Activated CD4-positive, alpha-beta T cell treated with anti-CD3 and anti-CD28 coated beads for 36 hours (primary cell): ENCODE results near the gene MAP3K3. TPM values are rescaled to one million over a fixed set of nuclear protein-coding genes. Genes with fewer than 3 reads are reported as not detected.

Source experiments
- ATAC-seq: fragments of 200-7000 bp; cut with Tn5 transposase; one replicate; pipeline ENCODE4 v1.10.0; 2021; ENCODE audit warnings: mild to moderate bottlenecking, moderate library complexity
- CTCF ChIA-PET: fragments of 350-600 bp; sonication (Branson Sonifier 250); formaldehyde crosslinking; loops from one replicate; lab custom pipeline; 2021; ENCODE audit warnings: antibody characterized with exemption; lab: Charles Lee
- POLR2A ChIA-PET: fragments of 350-600 bp; sonication (Branson Sonifier 250); formaldehyde crosslinking; loops from one replicate; lab custom pipeline; 2021; ENCODE audit warnings: antibody characterized with exemption, inconsistent platforms; lab: Charles Lee
- DNase-seq: peaks from one replicate; pipeline ENCODE4 v3.0.0-alpha.2; 2020
- H3K27ac Mint-ChIP-seq: one replicate; pipeline ENCODE4 v1.8.0; 2021; ENCODE audit warnings: mixed read lengths
- H3K27me3 Mint-ChIP-seq: one replicate; pipeline ENCODE4 v1.8.0; 2021; ENCODE audit warnings: mixed read lengths
- H3K36me3 Mint-ChIP-seq: one replicate; pipeline ENCODE4 v1.8.0; 2021; ENCODE audit warnings: low read depth, mixed read lengths
- H3K4me1 Mint-ChIP-seq: one replicate; pipeline ENCODE4 v1.8.0; 2021; ENCODE audit warnings: mixed read lengths
- H3K4me3 Mint-ChIP-seq: one replicate; pipeline ENCODE4 v1.8.0; 2021; ENCODE audit warnings: mild to moderate bottlenecking, moderate library complexity, mixed read lengths
- H3K9me3 Mint-ChIP-seq: one replicate; pipeline ENCODE4 v1.8.0; 2021; ENCODE audit warnings: low read depth, mixed read lengths
- intact Hi-C, 2 experiments: fragments of 100-400 bp; cut with DNase I in 1 of 2; cut with micrococcal nuclease in 1 of 2; formaldehyde crosslinking; loops; one replicate each; pipeline versions ENCODE4 v1.14.2 to v1.15.1; 2022 to 2024; cut with DNase I, micrococcal nuclease
- total RNA-seq, 2 experiments: library from RNA; stranded (reverse); gene quantifications; one replicate each; pipeline ENCODE4 v1.2.3, GENCODE V29; 2021

The MAP3K3 gene
- total RNA-seq, 2 experiments from 2014 or later = 22.4 to 22.9 TPM

DNA sequence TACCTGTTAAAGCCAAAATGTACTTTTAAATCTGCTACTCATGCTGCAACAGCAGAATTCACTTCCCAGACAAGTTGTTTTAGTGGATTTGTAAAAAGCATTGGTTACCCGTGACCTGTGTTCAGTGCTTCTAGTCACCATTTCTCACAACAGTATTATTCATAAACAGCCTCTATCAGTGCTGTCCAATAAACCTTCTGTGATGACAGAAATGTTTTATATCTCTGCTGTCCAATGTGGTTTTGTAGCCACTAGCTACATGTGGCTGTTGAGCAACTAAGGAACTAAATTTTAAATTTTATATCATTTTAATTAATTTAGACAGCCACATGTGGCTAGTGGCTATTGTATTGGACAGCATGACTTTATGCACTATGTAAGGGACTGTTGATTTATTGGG is 12.6 kb downstream of the MAP3K3 start:
- intact Hi-C loops = no loop called here
- ATAC-seq = no peak
- Mint-ChIP-seq H3K4me1 (peaks cover 21% of the 10 kb centered on the region), H3K27ac (no peak overlapping the region), H3K9me3 (no peaks in the 10 kb centered on the region), H3K36me3 (peaks cover 29% of the 10 kb centered on the region), H3K27me3 (no peaks in the 10 kb centered on the region), H3K4me3 (no peak overlapping the region)
- ChIA-PET CTCF (interaction anchor here (0.7 to 2.7 kb wide), 3 partner anchors 16 to 209 kb away, joined by 4 to 16 read pairs (median 4); no protein-coding TSS in a partner anchor), POLR2A (no interaction called here)
- DNase-seq = no peak

DNA sequence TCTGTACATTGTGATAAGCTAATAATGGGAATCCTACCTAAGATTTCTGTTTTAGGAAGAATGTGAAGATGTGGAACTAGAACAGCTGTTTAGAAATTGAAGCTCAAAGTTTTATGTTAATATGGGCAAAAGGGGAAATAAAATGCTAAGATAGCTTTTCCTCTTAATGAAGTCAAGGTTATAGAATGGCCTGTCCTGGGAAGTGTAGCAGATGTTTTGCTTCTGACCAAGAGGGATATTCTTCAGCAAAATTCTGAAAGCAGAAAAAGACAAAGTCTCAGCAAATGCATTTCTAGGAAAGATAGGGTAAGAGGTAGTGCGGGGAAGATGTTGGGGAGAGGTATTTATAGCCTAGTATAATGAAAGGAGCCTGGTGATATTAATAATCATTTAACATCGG is 13.1 kb downstream of the MAP3K3 start:
- DNase-seq = no peak
- peaks cover 21% of the 10 kb centered on the region for H3K4me1 Mint-ChIP-seq
- H3K27ac Mint-ChIP-seq = no peak overlapping the region
- no peak for ATAC-seq
- no peak overlapping the region for H3K4me3 Mint-ChIP-seq
- H3K9me3 Mint-ChIP-seq = no peaks in the 10 kb centered on the region
- intact Hi-C loops = no loop called here
- no peaks in the 10 kb centered on the region for H3K27me3 Mint-ChIP-seq
- ChIA-PET POLR2A (no interaction called here), CTCF (interaction anchor here (0.7 to 3.8 kb wide), 5 partner anchors 9 to 210 kb away, joined by 3 to 16 read pairs (median 4); no protein-coding TSS in a partner anchor)
- H3K36me3 Mint-ChIP-seq = peaks cover 29% of the 10 kb centered on the region

DNA sequence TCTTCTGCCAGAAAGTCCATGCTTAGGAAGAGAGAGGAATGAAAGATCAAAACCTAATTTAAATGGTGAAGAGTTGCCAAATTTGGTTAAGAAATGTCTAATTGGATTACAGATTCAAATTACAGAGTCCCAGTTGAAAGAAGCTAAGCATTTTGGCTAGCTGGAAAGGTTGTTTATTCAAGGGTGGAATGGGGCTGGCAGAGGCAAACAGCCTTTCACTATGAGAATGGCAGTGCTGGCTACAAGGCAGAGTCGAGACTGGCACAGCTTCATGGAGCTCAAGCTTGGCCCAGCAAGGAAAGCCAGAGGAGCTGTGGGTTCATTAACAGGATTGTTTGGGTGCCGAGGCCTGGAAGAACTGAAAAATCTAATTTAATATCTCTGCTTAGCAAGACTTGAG is 13.6 kb downstream of the MAP3K3 start:
- no peak overlapping the region for H3K4me3 Mint-ChIP-seq
- peaks cover 29% of the 10 kb centered on the region for H3K36me3 Mint-ChIP-seq
- ATAC-seq (no peak), DNase-seq (no peak)
- H3K4me1 Mint-ChIP-seq = peaks cover 19% of the 10 kb centered on the region
- intact Hi-C loops = no loop called here
- H3K9me3 Mint-ChIP-seq = no peaks in the 10 kb centered on the region
- ChIA-PET CTCF (interaction anchor here (0.7 to 3.8 kb wide), 6 partner anchors 9 to 210 kb away, joined by 3 to 16 read pairs (median 6); no protein-coding TSS in a partner anchor), POLR2A (interaction anchor here (0.6 kb wide), 1 partner anchor 59 kb away, joined by 4 read pairs; no protein-coding TSS in a partner anchor)
- no peak overlapping the region for H3K27ac Mint-ChIP-seq
- H3K27me3 Mint-ChIP-seq = no peaks in the 10 kb centered on the region

DNA sequence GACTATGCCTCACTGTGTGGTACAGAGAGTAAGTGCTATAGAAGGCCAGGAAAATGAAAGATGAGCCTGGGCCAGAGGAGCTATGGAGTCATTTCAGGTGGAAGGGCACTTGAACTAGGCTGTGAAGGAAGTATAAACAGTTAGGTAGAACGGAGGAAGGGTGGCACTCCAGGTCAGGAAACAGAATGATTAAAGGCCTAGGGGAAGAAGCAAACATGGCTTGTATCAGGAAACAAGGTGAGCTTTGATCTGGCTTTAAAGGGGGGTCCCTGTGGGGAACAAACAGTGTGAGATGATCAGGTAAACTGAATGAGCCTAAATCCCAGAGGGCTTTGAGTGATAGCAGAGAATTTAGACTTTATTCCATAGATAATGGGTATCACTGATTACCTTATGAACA is 16.9 kb downstream of the MAP3K3 start:
- ATAC-seq (no peak), DNase-seq (no peak)
- peaks cover 22% of the 10 kb centered on the region for H3K36me3 Mint-ChIP-seq
- H3K4me1 Mint-ChIP-seq = peaks cover 11% of the 10 kb centered on the region
- CTCF ChIA-PET = interaction anchor here (0.9 to 3.8 kb wide), 3 partner anchors 10 to 37 kb away, joined by 3 to 12 read pairs (median 5); no protein-coding TSS in a partner anchor
- no peak overlapping the region for H3K27ac Mint-ChIP-seq
- no peaks in the 10 kb centered on the region for H3K9me3 Mint-ChIP-seq
- intact Hi-C loops = no loop called here
- H3K4me3 Mint-ChIP-seq = no peak overlapping the region
- H3K27me3 Mint-ChIP-seq = no peaks in the 10 kb centered on the region
- POLR2A ChIA-PET = no interaction called here

DNA sequence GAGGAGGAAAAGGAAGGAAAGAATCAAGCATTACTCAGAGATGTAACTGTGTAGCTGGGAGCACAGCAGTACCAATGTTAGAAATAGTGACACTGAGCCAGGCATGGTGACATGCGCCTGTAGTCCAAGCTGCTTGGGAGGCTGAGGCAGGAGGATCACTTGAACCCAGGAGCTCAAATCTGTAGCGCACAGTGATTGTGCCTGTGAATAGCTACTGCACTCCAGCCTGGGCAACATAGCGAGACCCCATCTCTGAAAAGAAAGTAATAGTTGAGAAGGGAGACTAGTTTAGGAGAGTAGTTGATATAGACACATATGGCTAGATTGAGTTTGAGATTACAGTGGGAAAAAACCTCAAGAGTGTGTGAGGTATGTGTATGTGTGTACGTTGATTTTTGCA is 17.8 kb downstream of the MAP3K3 start:
- CTCF ChIA-PET = interaction anchor here (0.9 to 1.1 kb wide), 2 partner anchors 11 to 36 kb away, joined by 3 to 5 read pairs; no protein-coding TSS in a partner anchor

DNA sequence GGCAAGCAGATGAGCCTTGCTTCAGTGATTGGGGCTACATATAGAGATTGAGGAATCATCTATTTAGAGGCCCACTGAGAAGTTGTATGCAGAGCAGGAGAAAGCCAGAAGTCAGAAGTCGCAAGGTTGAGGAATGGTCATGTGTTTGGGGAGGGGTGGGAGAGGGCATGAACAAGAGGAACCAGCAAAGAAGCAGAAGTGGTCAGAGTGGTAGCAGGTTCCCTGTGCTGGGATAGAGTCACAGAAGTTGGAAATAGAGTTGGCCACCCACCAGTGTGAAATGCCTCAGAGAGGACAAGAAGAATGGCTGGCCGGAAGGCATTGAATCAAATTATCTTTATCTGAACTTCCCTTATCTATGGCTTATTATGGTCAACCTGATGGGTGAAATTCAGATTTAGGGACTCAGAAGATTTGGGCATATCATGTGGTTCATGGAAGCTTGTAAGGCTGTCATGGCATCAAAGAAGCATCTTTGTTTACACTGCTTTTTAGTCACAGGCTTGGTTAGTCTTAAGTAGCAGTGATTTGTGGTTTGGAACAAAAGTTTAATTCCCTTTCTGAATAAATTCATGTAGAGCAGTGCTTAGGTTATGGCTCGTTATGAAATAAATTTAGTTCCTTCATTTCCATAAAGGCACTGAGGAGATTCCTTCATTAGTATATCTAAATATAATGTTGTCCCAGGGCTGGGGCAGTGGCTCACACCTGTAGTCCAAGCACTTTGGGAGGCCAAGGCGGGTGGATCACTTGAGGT is 19.7 kb downstream of the MAP3K3 start:
- ATAC-seq = no peak
- no peak overlapping the region for H3K27ac Mint-ChIP-seq
- H3K36me3 Mint-ChIP-seq = no peaks in the 10 kb centered on the region
- ChIA-PET POLR2A (no interaction called here), CTCF (interaction anchor here (1.0 kb wide), 1 partner anchor 216 kb away, joined by 3 read pairs; no protein-coding TSS in a partner anchor)
- H3K9me3 Mint-ChIP-seq = no peaks in the 10 kb centered on the region
- peaks cover 15% of the 10 kb centered on the region for H3K4me1 Mint-ChIP-seq
- H3K4me3 Mint-ChIP-seq = no peak overlapping the region
- intact Hi-C loops = no loop called here
- no peaks in the 10 kb centered on the region for H3K27me3 Mint-ChIP-seq
- DNase-seq = no peak

More for the DNA sequence above, 17.8 kb downstream of the MAP3K3 start:
- no peaks in the 10 kb centered on the region for H3K9me3 Mint-ChIP-seq
- ATAC-seq = no peak
- intact Hi-C loops = no loop called here
- no peak overlapping the region for H3K4me3 Mint-ChIP-seq
- no peak for DNase-seq
- peaks cover 14% of the 10 kb centered on the region for H3K36me3 Mint-ChIP-seq
- no peaks in the 10 kb centered on the region for H3K27me3 Mint-ChIP-seq
- POLR2A ChIA-PET = no interaction called here
- peaks cover 9% of the 10 kb centered on the region for H3K4me1 Mint-ChIP-seq
- no peak overlapping the region for H3K27ac Mint-ChIP-seq

DNA sequence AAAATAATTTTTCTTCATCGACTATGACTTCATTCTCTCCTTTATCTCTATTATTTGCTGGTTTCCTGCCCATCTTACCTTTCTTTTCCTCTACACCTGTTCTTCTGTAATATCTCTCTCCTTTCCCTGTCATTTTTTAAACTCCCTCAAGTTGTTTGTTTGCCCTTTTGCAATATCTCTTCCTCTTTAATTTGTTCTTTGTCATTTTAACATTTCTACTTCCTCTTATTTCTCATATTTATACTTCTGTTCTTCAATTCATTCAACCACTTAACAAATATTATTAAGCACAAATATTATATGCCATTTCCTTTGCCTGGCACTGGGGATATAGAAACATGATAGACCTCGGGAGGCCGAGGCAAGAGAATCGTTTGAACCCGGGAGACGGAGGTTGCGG is 22.6 kb downstream of the MAP3K3 start:
- ChIA-PET POLR2A (no interaction called here), CTCF (interaction anchor here (1.0 to 2.5 kb wide), 2 partner anchors 8 to 33 kb away, joined by 3 to 7 read pairs; no protein-coding TSS in a partner anchor)
- ATAC-seq (no peak), DNase-seq (no peak)
- H3K9me3 Mint-ChIP-seq = no peaks in the 10 kb centered on the region
- peaks cover 10% of the 10 kb centered on the region for H3K4me1 Mint-ChIP-seq
- no peaks in the 10 kb centered on the region for H3K27me3 Mint-ChIP-seq
- peaks cover 6% of the 10 kb centered on the region for H3K36me3 Mint-ChIP-seq
- intact Hi-C loops = no loop called here
- no peak overlapping the region for H3K27ac Mint-ChIP-seq
- no peak overlapping the region for H3K4me3 Mint-ChIP-seq

DNA sequence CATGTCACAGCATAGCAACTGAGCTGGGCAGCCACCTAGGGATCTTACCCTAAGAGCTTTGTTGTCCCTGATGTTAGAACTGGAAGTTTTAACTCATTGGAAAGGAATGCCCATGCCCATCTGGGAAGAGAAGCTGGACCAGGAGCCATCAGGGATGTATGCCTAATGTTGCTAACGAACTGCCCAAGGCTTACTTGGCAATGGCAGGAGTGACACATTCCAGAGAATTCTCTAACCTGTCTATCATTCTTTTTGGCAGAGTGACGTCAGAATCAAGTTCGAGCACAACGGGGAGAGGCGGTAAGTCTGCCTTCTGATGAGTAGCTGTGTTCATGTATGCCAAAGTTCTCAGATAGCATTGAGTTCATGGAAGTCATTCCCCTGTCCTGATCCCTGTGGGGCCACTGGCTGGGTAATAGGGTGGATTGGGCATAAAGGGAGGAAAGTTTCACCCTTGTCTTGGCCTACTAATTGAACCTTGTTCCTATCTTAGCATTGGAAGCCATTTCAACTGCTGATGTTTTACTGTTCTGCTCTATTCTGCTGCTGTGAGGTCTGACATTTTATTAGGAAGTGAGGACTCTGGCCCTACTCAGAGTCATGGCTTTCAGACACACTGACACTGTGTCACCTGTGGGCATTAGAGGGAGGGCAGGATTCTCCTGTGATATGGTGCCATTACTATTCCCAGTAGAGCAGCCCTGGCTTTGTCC is 23.7 kb downstream of the MAP3K3 start:
- H3K27me3 Mint-ChIP-seq = no peaks in the 10 kb centered on the region
- POLR2A ChIA-PET = no interaction called here
- peaks cover 10% of the 10 kb centered on the region for H3K4me1 Mint-ChIP-seq
- no peak overlapping the region for H3K27ac Mint-ChIP-seq
- H3K36me3 Mint-ChIP-seq = peaks cover 7% of the 10 kb centered on the region
- intact Hi-C loops = no loop called here
- DNase-seq (no peak), ATAC-seq (no peak)
- H3K9me3 Mint-ChIP-seq = no peaks in the 10 kb centered on the region
- CTCF ChIA-PET = interaction anchor here (1.0 to 2.5 kb wide), 3 partner anchors 9 to 167 kb away, joined by 3 to 7 read pairs (median 3); no protein-coding TSS in a partner anchor
- H3K4me3 Mint-ChIP-seq = no peak overlapping the region

DNA sequence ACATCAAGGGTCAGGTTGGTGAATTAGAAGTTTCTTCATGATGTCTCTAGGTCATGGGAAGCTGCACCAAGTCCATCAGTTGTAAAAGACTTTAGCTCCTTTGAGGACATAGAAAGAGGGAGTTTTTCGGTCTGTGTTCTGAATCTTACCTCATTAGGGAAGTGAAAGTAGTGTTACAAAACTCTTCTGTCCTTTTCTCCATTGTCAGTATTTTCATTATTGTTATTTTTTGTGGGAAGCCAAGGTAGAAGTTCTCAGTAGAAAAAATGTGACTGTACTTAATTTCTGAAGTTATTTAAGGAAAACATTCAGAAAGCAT is 24.2 kb downstream of the MAP3K3 start:
- Mint-ChIP-seq H3K4me3 (no peak overlapping the region), H3K27ac (no peak overlapping the region), H3K9me3 (no peaks in the 10 kb centered on the region), H3K27me3 (no peaks in the 10 kb centered on the region), H3K36me3 (peaks cover 7% of the 10 kb centered on the region), H3K4me1 (peaks cover 10% of the 10 kb centered on the region)
- ATAC-seq (no peak), DNase-seq (no peak)
- intact Hi-C loops = no loop called here
- ChIA-PET CTCF (interaction anchor here (1.3 to 2.5 kb wide), 3 partner anchors 10 to 167 kb away, joined by 3 to 7 read pairs (median 5); no protein-coding TSS in a partner anchor), POLR2A (no interaction called here)

DNA sequence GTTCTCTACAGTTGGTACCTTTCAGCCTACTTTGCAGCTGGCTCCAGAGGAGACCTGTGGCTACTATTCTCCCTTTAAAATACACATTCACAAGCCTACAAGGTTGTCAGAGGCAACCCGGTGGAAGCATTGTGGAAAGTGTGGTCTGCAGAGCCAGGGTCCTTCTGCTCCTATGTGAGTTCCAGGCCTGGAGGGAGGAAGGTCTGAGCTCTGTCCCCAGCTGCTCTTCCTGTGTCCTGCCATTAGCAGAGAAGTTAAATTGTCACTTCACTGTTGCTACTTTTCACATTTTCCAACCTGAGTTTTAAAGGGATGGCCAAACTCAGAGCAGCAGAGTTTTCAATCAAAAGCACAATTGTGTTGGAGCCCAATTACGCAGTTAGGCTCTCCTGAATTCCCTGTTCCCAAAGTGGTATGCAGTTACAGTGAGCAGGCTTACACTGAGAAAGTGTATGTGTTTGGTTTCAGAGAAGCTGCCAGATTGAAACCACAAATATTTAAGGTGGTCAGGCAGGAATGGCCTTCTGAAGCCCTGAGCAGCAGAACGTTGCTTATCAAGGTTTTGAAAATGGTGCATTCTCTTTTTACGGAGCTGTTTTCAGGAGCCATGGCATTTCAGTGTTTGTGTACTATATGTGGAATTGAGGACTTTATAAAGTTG is 25.0 kb downstream of the MAP3K3 start:
- Mint-ChIP-seq H3K9me3 (no peaks in the 10 kb centered on the region), H3K27me3 (no peaks in the 10 kb centered on the region), H3K4me3 (no peak overlapping the region), H3K36me3 (peaks cover 7% of the 10 kb centered on the region), H3K27ac (no peak overlapping the region), H3K4me1 (peaks cover 10% of the 10 kb centered on the region)
- ChIA-PET CTCF (interaction anchor here (1.0 to 2.5 kb wide), 4 partner anchors 11 to 339 kb away, joined by 3 to 7 read pairs (median 4); no protein-coding TSS in a partner anchor), POLR2A (no interaction called here)
- no peak for DNase-seq
- no peak for ATAC-seq
- intact Hi-C loops = no loop called here

DNA sequence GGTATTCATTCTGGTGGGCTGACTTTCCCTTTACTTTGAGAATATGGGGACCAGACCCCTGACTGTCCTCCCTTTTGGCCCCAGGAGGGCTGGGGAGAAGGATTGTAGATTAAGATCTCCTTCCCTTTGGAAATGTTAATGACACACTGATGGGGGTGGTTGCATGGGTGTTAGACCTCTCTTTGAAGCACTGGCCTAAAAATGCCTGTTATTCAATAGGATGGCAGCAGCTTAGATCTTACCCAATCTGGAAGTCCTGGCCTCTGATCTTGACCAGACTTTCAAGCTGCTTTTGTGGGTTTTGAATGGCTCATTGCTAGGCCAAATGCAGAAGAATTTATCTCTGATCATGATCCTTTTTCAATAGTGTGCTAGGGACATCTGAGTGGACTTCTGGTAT is 25.7 kb downstream of the MAP3K3 start:
- DNase-seq (no peak), ATAC-seq (no peak)
- intact Hi-C loops = no loop called here
- Mint-ChIP-seq H3K4me3 (no peak overlapping the region), H3K27ac (no peak overlapping the region), H3K4me1 (peaks cover 10% of the 10 kb centered on the region), H3K9me3 (no peaks in the 10 kb centered on the region), H3K36me3 (peaks cover 7% of the 10 kb centered on the region), H3K27me3 (no peaks in the 10 kb centered on the region)
- POLR2A ChIA-PET = no interaction called here
- CTCF ChIA-PET = interaction anchor here (1.0 to 1.5 kb wide), 2 partner anchors 36 to 339 kb away, joined by 3 to 5 read pairs; no protein-coding TSS in a partner anchor
